ENCODE results near the gene ZNF555. TPM values are rescaled to one million over a fixed set of nuclear protein-coding genes. Genes with fewer than 3 reads are reported as not detected.

Gene ZNF555
- total RNA-seq, 1 donor from 2014 or later: 5.9 TPM

DNA sequence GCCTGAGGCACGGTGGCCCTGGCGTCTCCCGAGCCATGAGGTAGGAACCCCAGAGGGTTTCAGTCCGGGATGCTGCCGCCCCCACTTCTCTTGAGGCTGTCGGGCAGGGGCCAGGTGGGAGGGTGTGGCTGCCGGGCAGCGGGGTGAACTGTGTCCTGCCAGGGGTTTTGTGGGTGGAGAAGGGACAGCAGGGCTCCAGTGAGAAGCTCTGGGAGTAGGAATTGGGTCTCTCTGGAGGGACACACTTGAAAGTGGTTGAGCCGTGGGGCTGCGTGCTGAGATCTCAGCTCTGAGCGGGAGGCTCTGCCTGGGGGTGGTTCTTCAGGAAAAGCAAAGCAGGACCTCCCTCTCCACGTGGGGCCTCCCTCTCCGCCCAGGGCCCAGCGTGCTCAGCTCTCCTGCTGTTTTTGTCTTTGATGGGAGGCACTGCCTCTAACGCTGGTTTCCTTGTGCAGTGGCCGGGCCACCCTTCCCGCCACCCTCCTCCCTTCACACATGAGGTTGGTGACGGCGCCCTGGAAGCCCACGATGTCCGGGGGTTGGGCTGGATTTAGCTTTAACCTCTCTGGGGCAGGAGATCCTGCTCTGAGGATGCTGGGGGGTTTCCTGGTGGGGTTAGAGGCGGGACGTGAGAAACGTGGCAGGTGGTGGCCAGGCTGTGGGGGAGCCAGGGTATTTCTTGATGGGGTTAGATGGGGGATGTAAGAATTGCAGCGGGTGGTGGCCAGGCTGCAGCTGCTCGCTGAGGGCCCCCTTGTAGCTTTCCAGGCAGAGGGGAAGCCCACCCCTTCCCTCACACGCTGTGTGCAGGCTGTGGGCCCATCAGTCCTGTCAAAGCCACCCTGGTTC lies 36.9 kb upstream of the ZNF555 start:
- H3K9me3 Mint-ChIP-seq (ENCODE audit: unreplicated experiment): no peaks in the 10 kb centered on the region
- peak; percentile 81 for DNase-seq (ENCODE audit: extremely low spot score, unreplicated experiment)
- H3K4me1 Mint-ChIP-seq (ENCODE audit: unreplicated experiment): no peaks in the 10 kb centered on the region
- no peak overlapping the region for H3K4me3 Mint-ChIP-seq (ENCODE audit: unreplicated experiment)
- TF ChIP-seq, protein P1, sequence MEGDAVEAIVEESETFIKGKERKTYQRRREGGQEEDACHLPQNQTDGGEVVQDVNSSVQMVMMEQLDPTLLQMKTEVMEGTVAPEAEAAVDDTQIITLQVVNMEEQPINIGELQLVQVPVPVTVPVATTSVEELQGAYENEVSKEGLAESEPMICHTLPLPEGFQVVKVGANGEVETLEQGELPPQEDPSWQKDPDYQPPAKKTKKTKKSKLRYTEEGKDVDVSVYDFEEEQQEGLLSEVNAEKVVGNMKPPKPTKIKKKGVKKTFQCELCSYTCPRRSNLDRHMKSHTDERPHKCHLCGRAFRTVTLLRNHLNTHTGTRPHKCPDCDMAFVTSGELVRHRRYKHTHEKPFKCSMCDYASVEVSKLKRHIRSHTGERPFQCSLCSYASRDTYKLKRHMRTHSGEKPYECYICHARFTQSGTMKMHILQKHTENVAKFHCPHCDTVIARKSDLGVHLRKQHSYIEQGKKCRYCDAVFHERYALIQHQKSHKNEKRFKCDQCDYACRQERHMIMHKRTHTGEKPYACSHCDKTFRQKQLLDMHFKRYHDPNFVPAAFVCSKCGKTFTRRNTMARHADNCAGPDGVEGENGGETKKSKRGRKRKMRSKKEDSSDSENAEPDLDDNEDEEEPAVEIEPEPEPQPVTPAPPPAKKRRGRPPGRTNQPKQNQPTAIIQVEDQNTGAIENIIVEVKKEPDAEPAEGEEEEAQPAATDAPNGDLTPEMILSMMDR (IDR thresholded peaks at IDR 0.05): no peak
- no peak overlapping the region for H3K27ac Mint-ChIP-seq (ENCODE audit: unreplicated experiment)
- H3K27me3 Mint-ChIP-seq (ENCODE audit: unreplicated experiment): no peaks in the 10 kb centered on the region
- peaks cover 9% of the 10 kb centered on the region for H3K36me3 Mint-ChIP-seq (ENCODE audit: unreplicated experiment)

DNA sequence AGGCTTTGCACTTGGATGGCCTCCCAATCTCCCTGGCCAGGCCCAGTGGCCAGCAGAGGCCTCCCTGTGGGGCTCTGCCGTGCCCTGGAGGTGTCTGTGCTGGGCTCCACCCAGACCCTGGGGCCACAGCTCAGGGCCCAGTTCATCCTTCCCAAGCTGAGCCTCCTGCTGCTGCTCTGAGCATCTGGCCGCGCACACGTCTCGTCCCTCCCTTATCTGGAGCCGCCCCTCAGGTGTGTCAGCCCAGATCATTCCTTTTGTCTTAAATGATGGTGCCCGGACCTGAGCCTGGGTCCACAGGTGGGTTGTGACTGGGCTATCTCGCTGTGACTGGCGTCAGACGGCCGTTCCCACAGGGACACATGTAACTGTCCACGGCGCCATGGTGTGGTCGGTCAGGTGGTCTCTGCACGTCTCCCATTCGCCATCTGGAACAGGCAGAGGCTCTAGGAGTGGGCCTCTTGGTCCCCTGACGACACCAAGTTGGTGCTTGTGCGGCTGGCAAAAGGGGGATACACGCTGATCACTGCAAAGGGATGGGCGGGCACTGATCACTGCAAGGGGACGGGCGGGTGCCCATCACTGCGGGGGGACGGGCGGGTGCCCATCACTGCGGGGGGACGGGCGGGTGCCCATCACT lies 35.9 kb upstream of the ZNF555 start:
- no peak overlapping the region for H3K27ac Mint-ChIP-seq (ENCODE audit: unreplicated experiment)
- H3K4me3 Mint-ChIP-seq (ENCODE audit: unreplicated experiment): no peak overlapping the region
- H3K4me1 Mint-ChIP-seq (ENCODE audit: unreplicated experiment): no peaks in the 10 kb centered on the region
- H3K36me3 Mint-ChIP-seq (ENCODE audit: unreplicated experiment): peaks cover 9% of the 10 kb centered on the region
- no peak for DNase-seq (ENCODE audit: extremely low spot score, unreplicated experiment)
- H3K9me3 Mint-ChIP-seq (ENCODE audit: unreplicated experiment): no peaks in the 10 kb centered on the region
- TF ChIP-seq, protein P1 (IDR thresholded peaks at IDR 0.05): no peak
- no peaks in the 10 kb centered on the region for H3K27me3 Mint-ChIP-seq (ENCODE audit: unreplicated experiment)

DNA sequence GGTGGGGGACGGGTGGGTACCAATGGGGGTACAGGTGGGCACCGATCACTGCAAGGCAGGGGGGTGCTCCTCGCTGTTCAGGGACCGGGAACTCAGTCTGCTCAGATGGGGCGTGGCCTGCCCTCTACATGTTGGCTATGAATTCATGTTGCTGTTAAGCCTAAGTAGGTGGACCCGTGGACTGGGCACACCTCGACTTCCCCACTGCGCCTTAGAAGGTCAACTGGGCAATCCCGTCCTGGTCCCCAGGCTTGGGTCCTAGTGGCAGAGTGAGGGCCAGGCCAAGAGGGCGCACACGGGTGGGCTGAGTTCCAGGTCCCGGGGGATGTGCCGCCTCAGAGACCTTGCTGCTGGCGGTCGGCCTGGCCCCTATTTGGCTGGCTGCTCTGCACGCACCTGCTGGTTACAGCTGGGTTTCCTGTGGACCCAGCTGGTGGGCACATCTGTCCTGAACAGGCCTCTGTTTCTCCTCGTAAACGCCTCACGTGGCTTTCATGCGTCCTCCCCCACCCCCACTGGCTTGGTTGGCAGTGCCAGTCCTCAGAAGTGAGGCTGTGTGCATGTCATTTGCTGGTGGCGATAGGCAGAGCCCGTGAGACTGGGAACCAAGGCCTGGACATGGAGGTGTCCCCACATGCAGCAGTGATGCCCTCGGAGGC lies 35.2 kb upstream of the ZNF555 start:
- no peaks in the 10 kb centered on the region for H3K4me1 Mint-ChIP-seq (ENCODE audit: unreplicated experiment)
- H3K27ac Mint-ChIP-seq (ENCODE audit: unreplicated experiment): no peak overlapping the region
- no peaks in the 10 kb centered on the region for H3K9me3 Mint-ChIP-seq (ENCODE audit: unreplicated experiment)
- no peaks in the 10 kb centered on the region for H3K27me3 Mint-ChIP-seq (ENCODE audit: unreplicated experiment)
- H3K4me3 Mint-ChIP-seq (ENCODE audit: unreplicated experiment): no peak overlapping the region
- peak; percentile 81 for DNase-seq (ENCODE audit: extremely low spot score, unreplicated experiment)
- H3K36me3 Mint-ChIP-seq (ENCODE audit: unreplicated experiment): peaks cover 9% of the 10 kb centered on the region
- TF ChIP-seq, protein P1 (IDR thresholded peaks at IDR 0.05): no peak

DNA sequence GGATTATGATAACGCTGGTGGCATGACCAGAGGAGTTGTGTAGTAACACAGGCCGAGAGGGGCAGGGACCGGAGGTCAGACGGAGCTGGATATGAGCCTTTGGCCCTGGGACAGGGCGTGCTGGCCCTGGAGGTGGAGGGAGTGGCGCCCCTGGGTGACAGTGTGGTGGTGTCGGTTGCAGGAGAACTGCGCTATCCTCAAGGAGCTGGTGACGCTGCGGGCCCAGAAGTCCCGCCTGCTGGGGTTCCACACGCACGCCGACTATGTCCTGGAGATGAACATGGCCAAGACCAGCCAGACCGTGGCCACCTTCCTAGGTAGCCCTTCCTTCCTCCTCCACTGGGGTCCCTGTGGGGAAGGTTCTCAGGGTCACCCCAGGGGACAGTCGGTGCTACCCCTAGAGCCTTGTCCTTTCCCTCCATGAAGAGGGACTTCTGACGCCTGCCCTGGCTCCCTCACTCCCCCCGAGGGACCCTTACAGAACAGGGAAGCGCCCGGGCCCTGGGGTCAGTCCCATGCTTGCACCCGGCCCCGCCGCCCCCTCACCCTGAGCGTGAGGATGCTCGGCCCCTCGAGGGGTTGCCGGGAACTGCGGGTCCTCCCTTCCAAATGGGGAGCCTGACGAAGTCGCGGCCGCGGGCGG lies 34.4 kb upstream of the ZNF555 start:
- DNase-seq (ENCODE audit: extremely low spot score, unreplicated experiment): peak; percentile 83
- H3K4me1 Mint-ChIP-seq (ENCODE audit: unreplicated experiment): no peaks in the 10 kb centered on the region
- H3K4me3 Mint-ChIP-seq (ENCODE audit: unreplicated experiment): no peak overlapping the region
- peaks cover 9% of the 10 kb centered on the region for H3K36me3 Mint-ChIP-seq (ENCODE audit: unreplicated experiment)
- H3K27me3 Mint-ChIP-seq (ENCODE audit: unreplicated experiment): no peaks in the 10 kb centered on the region
- TF ChIP-seq, protein P1 (IDR thresholded peaks at IDR 0.05): no peak
- no peak overlapping the region for H3K27ac Mint-ChIP-seq (ENCODE audit: unreplicated experiment)
- no peaks in the 10 kb centered on the region for H3K9me3 Mint-ChIP-seq (ENCODE audit: unreplicated experiment)
